Naive B cell (primary cell): ENCODE measurements around the gene ZSWIM5. TPM values are rescaled to one million over a fixed set of nuclear protein-coding genes. Genes with fewer than 3 reads are reported as not detected.
A peak's percentile ranks its signal among the peaks of the same experiment; 100 is the strongest.

Source experiments
- ATAC-seq, 2 donors: fragments of 150-1000 bp; cut with Tn5 transposase; 2 replicates each; pipeline ENCODE4 v1.10.0; 2021; ENCODE audit warnings: low read depth in 2 of 2, mild to moderate bottlenecking in 2 of 2, moderate library complexity in 2 of 2
- DNase-seq: peaks from one replicate; pipeline ENCODE4 v3.0.0; 2022
- H3K27ac Mint-ChIP-seq, 6 donors: one replicate each; pipeline ENCODE4 v1.8.0; 2020 to 2022; ENCODE audit warnings: mild to moderate bottlenecking in 6 of 6, mixed read lengths in 6 of 6, moderate library complexity in 5 of 6, inconsistent platforms in 2 of 6
- H3K27me3 Mint-ChIP-seq, 3 donors: one replicate each; pipeline ENCODE4 v1.8.0; 2021 to 2022; ENCODE audit warnings: mixed read lengths in 3 of 3, mild to moderate bottlenecking in 1 of 3
- H3K36me3 Mint-ChIP-seq, 2 donors: one replicate each; pipeline ENCODE4 v1.8.0; 2020 to 2022; ENCODE audit warnings: mixed read lengths in 2 of 2, inconsistent platforms in 1 of 2, mild to moderate bottlenecking in 1 of 2
- H3K4me1 Mint-ChIP-seq, 3 donors: one replicate each; pipeline ENCODE4 v1.8.0; 2020 to 2022; ENCODE audit warnings: mixed read lengths in 3 of 3, inconsistent platforms in 1 of 3, mild to moderate bottlenecking in 1 of 3, moderate library complexity in 1 of 3
- H3K4me3 Mint-ChIP-seq, 8 donors: one replicate each; pipeline ENCODE4 v1.8.0; 2020 to 2022; ENCODE audit warnings: mild to moderate bottlenecking in 8 of 8, mixed read lengths in 8 of 8, moderate library complexity in 8 of 8, inconsistent platforms in 2 of 8
- H3K9me3 Mint-ChIP-seq, 7 donors: one replicate each; pipeline ENCODE4 v1.8.0; 2020 to 2022; ENCODE audit warnings: mixed read lengths in 7 of 7, mild to moderate bottlenecking in 5 of 7, inconsistent platforms in 2 of 7, moderate library complexity in 1 of 7
- polyA plus RNA-seq, 6 donors: library from polyadenylated mRNA; unstranded; fragments of 300-500 nt; fragmentation: Illumina TruSeq; gene quantifications; one replicate each; pipeline ENCODE4 v1.2.3, GENCODE V29; 2021; ENCODE audit warnings: low read depth in 6 of 6

Gene ZSWIM5
- polyA plus RNA-seq, 6 donors from 2014 or later, result 0.07 to 0.11 TPM; not detected in 4

GRCh38 chr1:45221716-45222115 lies 15.3 kb upstream of the ZSWIM5 start:
- no peak for ATAC-seq
- no peaks in the 10 kb centered on the region for H3K36me3 Mint-ChIP-seq
- H3K9me3 Mint-ChIP-seq, result peaks cover 0 to 3% (median 0%) of the 10 kb centered on the region in 7 donors
- no peak for DNase-seq
- peaks cover 0 to 20% (median 18%) of the 10 kb centered on the region in 3 donors for H3K27me3 Mint-ChIP-seq
- H3K27ac Mint-ChIP-seq, result no peak overlapping the region
- no peak overlapping the region for H3K4me3 Mint-ChIP-seq
- H3K4me1 Mint-ChIP-seq, result no peaks in the 10 kb centered on the region

- Mint-ChIP-seq H3K36me3 (no peaks in the 10 kb centered on the region), H3K27me3 (peaks cover 17 to 37% (median 33%) of the 10 kb centered on the region in 3 donors), H3K27ac (no peak overlapping the region), H3K4me3 (no peak overlapping the region), H3K4me1 (no peaks in the 10 kb centered on the region), H3K9me3 (no peaks in the 10 kb centered on the region)
- ATAC-seq, result no peak
- DNase-seq, result no peak
These were observed 10.5 kb upstream of the ZSWIM5 start for GRCh38 chr1:45216861-45217260.

- peaks cover 20 to 42% (median 36%) of the 10 kb centered on the region in 3 donors for H3K27me3 Mint-ChIP-seq
- DNase-seq, result no peak
- H3K9me3 Mint-ChIP-seq, result no peaks in the 10 kb centered on the region
- H3K27ac Mint-ChIP-seq, result no peak overlapping the region
- H3K4me3 Mint-ChIP-seq, result no peak overlapping the region
- H3K36me3 Mint-ChIP-seq, result no peaks in the 10 kb centered on the region
- no peaks in the 10 kb centered on the region for H3K4me1 Mint-ChIP-seq
- ATAC-seq, result no peak
These were observed 9.8 kb upstream of the ZSWIM5 start for GRCh38 chr1:45216200-45216541.

GRCh38 chr1:45215485-45216199 lies 9.2 kb upstream of the ZSWIM5 start:
- ATAC-seq (no peak), DNase-seq (no peak)
- Mint-ChIP-seq H3K27ac (no peak overlapping the region), H3K27me3 (peaks cover 24 to 45% (median 38%) of the 10 kb centered on the region in 3 donors), H3K9me3 (no peaks in the 10 kb centered on the region), H3K4me1 (no peaks in the 10 kb centered on the region), H3K36me3 (no peaks in the 10 kb centered on the region), H3K4me3 (no peak overlapping the region)

- Mint-ChIP-seq H3K36me3 (no peaks in the 10 kb centered on the region), H3K27me3 (peaks cover 35 to 56% (median 50%) of the 10 kb centered on the region in 3 donors), H3K27ac (no peak overlapping the region), H3K4me1 (no peaks in the 10 kb centered on the region), H3K9me3 (no peaks in the 10 kb centered on the region), H3K4me3 (no peak overlapping the region)
- no peak for ATAC-seq
- no peak for DNase-seq
These were observed 7.5 kb upstream of the ZSWIM5 start for GRCh38 chr1:45213892-45214291.

GRCh38 chr1:45211076-45211475 lies 4.7 kb upstream of the ZSWIM5 start:
- Mint-ChIP-seq H3K4me3 (no peak overlapping the region), H3K36me3 (no peaks in the 10 kb centered on the region), H3K9me3 (no peaks in the 10 kb centered on the region)

GRCh38 chr1:45206808-45207623 lies 611 bp upstream of the ZSWIM5 start:
- DNase-seq (no peak), ATAC-seq (no peak)
- Mint-ChIP-seq H3K4me1 (peaks cover 15 to 16% (median 16%) of the 10 kb centered on the region in 3 donors), H3K4me3 (peak overlapping the region; percentile 83 to 95 (median 89)), H3K36me3 (no peaks in the 10 kb centered on the region), H3K27me3 (peaks cover 34 to 48% (median 39%) of the 10 kb centered on the region in 3 donors), H3K9me3 (no peaks in the 10 kb centered on the region), H3K27ac (peak overlapping the region in 3 of 6 donors; percentile 12 to 92 (median 70))

More at GRCh38 chr1:45211076-45211475, 4.7 kb upstream of the ZSWIM5 start:
- Mint-ChIP-seq H3K27me3 (peaks cover 52 to 62% (median 56%) of the 10 kb centered on the region in 3 donors), H3K27ac (peak overlapping the region in 1 of 6 donors; percentile 9), H3K4me1 (peaks cover 9 to 10% (median 10%) of the 10 kb centered on the region in 3 donors)
- no peak for ATAC-seq
- no peak for DNase-seq

GRCh38 chr1:45205011-45205909 lies 1.1 kb downstream of the ZSWIM5 start:
- H3K4me1 Mint-ChIP-seq, result peaks cover 15 to 16% (median 16%) of the 10 kb centered on the region in 3 donors
- H3K9me3 Mint-ChIP-seq, result no peaks in the 10 kb centered on the region
- no peak for ATAC-seq
- H3K27ac Mint-ChIP-seq, result peak overlapping the region in 3 of 6 donors; percentile 5 to 16 (median 7)
- H3K36me3 Mint-ChIP-seq, result no peaks in the 10 kb centered on the region
- H3K27me3 Mint-ChIP-seq, result peaks cover 29 to 40% (median 29%) of the 10 kb centered on the region in 3 donors
- peak overlapping the region; percentile 84 to 94 (median 90) for H3K4me3 Mint-ChIP-seq
- peak; percentile 12 for DNase-seq

- peaks cover 9 to 30% (median 22%) of the 10 kb centered on the region in 3 donors for H3K27me3 Mint-ChIP-seq
- H3K27ac Mint-ChIP-seq, result no peak overlapping the region
- H3K9me3 Mint-ChIP-seq, result peaks cover 0 to 17% (median 8%) of the 10 kb centered on the region in 7 donors
- H3K36me3 Mint-ChIP-seq, result no peaks in the 10 kb centered on the region
- no peak overlapping the region for H3K4me3 Mint-ChIP-seq
- H3K4me1 Mint-ChIP-seq, result peaks cover 5 to 7% (median 6%) of the 10 kb centered on the region in 3 donors
- ATAC-seq (no peak), DNase-seq (no peak)
These were observed 5.4 kb downstream of the ZSWIM5 start for GRCh38 chr1:45200906-45201500.

GRCh38 chr1:45200435-45200834 lies 6.0 kb downstream of the ZSWIM5 start:
- DNase-seq (no peak), ATAC-seq (no peak)
- Mint-ChIP-seq H3K9me3 (peaks cover 0 to 17% (median 8%) of the 10 kb centered on the region in 7 donors), H3K36me3 (no peaks in the 10 kb centered on the region), H3K27me3 (peaks cover 5 to 27% (median 20%) of the 10 kb centered on the region in 3 donors), H3K4me1 (peaks cover 4 to 5% (median 4%) of the 10 kb centered on the region in 3 donors), H3K4me3 (no peak overlapping the region), H3K27ac (no peak overlapping the region)

GRCh38 chr1:45198185-45198584 lies 8.2 kb downstream of the ZSWIM5 start:
- ATAC-seq (no peak), DNase-seq (no peak)
- Mint-ChIP-seq H3K4me1 (no peaks in the 10 kb centered on the region), H3K9me3 (peaks cover 0 to 17% (median 8%) of the 10 kb centered on the region in 7 donors), H3K27ac (no peak overlapping the region), H3K4me3 (no peak overlapping the region), H3K27me3 (peaks cover 0 to 22% (median 17%) of the 10 kb centered on the region in 3 donors), H3K36me3 (no peaks in the 10 kb centered on the region)

GRCh38 chr1:45196863-45197262 lies 9.5 kb downstream of the ZSWIM5 start:
- Mint-ChIP-seq H3K4me1 (no peaks in the 10 kb centered on the region), H3K4me3 (no peak overlapping the region), H3K36me3 (no peaks in the 10 kb centered on the region), H3K27ac (no peak overlapping the region), H3K27me3 (peaks cover 0 to 32% (median 17%) of the 10 kb centered on the region in 3 donors), H3K9me3 (peaks cover 0 to 17% (median 8%) of the 10 kb centered on the region in 7 donors)
- DNase-seq (no peak), ATAC-seq (no peak)

- no peaks in the 10 kb centered on the region for H3K4me1 Mint-ChIP-seq
- H3K27ac Mint-ChIP-seq, result no peak overlapping the region
- no peaks in the 10 kb centered on the region for H3K9me3 Mint-ChIP-seq
- DNase-seq (no peak), ATAC-seq (no peak)
- H3K27me3 Mint-ChIP-seq, result peaks cover 0 to 15% (median 0%) of the 10 kb centered on the region in 3 donors
- peaks cover 0 to 4% of the 10 kb centered on the region in 2 donors for H3K36me3 Mint-ChIP-seq
- H3K4me3 Mint-ChIP-seq, result no peak overlapping the region
These were observed 15.0 kb downstream of the ZSWIM5 start for GRCh38 chr1:45191418-45191783.
